OCI-M2 (cell line): Measurements from ENCODE around the gene COX19.
"Not testable (repeated sequence)": the region's sequence is repeated elsewhere in the genome, so short reads cannot be mapped to it uniquely, and the experiment has no call there.

Experiments
- DNase-seq: peaks from one replicate; lab custom pipeline; 2025; ENCODE audit not compliant: unreplicated experiment; lab: John Stamatoyannopoulos, UW

The COX19 gene

DNA sequence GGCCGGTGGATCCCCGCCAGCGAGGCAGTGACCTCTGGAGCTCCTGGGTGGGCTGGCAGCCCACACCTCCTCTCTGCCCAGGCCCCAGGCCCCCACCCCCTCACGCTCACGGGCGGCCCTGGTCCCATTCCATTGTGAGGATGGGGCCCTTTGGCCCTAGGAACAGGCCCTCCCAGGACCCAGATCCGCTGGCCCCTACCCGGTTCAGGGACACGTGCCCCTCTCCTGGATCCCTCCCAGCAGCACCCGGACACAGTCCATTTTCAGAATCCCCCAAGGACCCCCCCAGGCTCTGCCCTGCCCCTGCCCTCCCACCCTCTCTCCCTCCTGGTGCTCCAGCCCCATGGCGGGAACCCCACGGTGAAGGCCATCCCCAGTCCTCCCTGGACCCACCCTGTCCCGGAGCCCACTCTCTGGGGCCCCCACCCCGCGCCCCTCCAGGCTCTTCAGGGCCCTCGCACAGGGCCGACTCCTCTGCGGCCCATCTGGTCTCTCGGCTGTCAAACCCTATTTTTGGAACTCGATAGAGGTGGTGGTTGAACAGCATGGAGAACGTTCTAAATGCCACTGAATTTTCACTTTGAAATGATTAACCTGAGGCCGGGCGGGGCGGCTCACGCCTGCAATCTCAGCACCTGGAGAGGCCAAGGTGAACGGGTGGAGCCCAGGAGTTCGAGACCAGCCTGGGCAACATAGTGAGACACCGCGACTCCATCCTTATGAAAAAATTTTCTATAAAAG is 28.9 kb downstream of the COX19 start:
- no peak for DNase-seq

DNA sequence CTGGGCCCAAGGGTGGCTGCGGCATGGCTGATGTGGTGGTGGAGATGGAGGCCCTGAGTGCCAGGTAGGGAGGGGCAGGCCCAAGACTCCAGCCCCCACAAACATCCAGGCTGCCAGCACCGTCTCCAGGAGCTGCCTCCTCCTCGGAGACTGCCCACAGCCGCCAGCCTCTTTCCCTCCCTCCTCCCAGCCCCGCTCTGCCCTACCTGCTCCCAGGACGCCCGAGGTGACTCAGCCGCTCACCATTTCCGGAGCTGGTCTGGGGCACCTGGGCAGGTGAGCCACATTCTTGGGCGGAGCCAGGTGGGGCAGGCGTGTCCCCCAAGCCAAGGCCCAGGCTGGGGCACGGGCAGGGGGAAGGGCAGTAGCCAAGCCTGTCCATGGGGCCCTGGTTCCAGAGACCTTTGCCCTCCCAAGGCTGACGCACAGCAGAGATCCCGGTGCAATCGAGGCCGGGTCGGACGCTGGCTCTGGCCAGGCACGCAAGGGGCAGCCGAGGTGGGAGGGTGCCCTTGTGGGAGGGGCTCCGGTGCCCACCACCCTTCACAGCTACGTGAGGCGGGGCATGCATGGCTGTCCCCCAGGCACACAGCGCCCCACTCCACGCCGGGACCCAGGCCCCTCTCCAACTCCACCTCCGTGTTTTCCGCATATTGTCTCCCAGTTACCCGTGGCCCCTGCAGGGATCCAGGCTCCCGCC is 29.6 kb downstream of the COX19 start:
- DNase-seq: no peak

DNA sequence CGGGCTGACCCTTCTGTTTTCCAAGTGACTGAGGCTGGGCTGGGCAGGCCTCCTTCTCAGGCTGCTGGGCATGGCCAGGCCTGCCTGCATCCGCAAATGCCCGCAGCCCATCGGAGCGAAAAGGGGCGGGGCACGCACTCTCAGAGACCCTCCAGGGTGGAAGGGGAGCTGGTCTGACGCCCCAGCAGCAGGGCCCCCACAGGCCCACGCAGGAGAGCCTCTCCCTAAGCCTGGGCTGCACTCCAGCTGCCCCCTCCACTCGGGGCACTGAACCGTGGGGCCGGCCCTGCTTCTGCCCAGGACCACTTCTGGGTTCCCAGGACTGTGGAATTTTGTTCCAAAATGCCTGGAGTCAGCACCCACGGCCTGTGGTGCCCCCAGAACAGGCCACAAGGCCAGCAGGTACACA is 30.2 kb downstream of the COX19 start:
- DNase-seq: no peak

DNA sequence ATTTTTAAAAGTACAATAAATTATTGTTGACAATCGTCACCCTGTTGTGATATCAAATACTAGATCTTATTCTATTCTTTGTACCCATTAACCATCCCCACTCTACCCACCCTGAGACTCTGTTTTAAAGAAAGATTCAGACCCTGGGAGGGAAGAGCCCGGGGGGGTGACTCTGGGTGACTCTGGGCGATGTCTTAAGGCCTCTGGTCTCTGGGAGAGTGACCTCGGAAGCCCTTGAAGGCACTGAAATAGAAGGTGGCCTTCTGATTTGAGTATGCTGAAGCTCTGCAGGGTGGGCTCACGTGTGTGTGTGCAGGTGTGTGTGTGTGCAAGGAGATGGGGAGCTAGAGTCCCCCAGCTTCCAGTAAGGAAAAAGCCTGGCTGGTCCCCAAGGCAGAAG is 30.6 kb downstream of the COX19 start:
- no peak for DNase-seq

DNA sequence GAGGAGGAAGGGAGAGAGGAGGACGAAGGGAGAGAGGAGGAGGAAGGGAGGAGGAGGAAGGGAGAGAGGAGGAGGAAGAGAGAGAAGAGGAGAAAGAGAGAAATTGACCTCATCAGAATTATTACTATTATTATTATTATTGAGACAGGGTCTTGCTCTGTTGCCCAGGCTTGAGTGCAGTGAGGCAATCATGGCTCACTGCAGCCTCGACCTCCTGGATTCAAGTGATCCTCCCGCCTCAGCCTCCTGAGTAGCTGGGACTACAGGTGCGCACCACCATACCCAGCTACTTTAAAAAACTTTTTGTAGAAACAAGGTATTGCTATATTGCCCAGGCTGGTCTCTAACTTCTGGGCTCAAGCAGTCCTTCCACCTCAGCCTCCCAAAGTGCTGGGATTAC is 31.6 kb downstream of the COX19 start:
- not testable (repeated sequence) for DNase-seq

GRCh38 chr7:940599-941408 is 34.5 kb downstream of the COX19 start:
- no peak for DNase-seq

DNA sequence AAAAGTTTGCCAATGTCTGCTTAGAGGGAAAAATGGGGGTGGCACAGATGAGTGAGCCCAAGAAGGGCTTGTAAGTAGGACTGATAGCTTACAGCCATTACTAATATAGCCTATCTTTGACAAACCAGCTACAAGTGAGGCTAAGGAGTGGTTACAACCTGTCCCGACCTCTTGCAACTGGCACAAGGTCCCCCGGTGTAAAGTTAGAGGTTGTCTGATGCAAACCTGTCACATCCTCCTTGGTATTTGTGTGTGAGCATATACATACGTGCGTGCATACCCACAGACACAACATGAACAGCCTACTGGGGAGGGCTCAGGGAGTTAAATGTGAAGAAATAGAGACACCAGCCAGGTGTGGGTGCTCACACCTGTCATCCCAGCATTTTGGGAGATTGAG is 35.5 kb downstream of the COX19 start:
- no peak for DNase-seq

GRCh38 chr7:938546-939185 is 36.7 kb downstream of the COX19 start:
- no peak for DNase-seq

- no peak for DNase-seq
These were observed 37.4 kb downstream of the COX19 start for GRCh38 chr7:937856-938484.

GRCh38 chr7:936386-937054 is 38.8 kb downstream of the COX19 start:
- DNase-seq: no peak

DNA sequence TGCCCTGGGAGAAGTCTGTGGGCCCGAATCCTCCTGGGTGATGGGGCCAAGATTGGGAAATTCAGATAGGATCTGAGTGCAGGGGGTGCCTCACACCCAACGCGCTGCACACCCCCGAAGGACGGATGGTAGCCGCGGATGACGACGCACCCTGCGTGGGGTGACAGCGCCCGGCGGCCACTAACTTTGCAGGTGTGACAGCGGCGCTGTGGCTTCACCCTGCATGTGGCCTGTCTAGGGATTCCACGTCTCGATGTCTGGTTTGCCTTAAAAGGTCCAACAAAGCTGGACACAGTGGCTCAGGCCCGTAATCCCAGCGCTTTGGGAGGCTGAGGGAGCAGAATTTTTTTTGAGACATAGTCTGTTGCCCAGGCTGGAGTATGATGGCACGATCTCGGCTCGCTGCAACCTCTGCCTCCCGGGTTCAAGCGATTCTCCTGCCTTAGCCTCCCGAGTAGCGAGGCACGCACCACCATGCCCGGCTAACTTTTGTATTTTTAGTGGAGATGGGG is 39.4 kb downstream of the COX19 start:
- DNase-seq: no peak

- DNase-seq: no peak
These were observed 40.0 kb downstream of the COX19 start for GRCh38 chr7:935164-935873.

DNA sequence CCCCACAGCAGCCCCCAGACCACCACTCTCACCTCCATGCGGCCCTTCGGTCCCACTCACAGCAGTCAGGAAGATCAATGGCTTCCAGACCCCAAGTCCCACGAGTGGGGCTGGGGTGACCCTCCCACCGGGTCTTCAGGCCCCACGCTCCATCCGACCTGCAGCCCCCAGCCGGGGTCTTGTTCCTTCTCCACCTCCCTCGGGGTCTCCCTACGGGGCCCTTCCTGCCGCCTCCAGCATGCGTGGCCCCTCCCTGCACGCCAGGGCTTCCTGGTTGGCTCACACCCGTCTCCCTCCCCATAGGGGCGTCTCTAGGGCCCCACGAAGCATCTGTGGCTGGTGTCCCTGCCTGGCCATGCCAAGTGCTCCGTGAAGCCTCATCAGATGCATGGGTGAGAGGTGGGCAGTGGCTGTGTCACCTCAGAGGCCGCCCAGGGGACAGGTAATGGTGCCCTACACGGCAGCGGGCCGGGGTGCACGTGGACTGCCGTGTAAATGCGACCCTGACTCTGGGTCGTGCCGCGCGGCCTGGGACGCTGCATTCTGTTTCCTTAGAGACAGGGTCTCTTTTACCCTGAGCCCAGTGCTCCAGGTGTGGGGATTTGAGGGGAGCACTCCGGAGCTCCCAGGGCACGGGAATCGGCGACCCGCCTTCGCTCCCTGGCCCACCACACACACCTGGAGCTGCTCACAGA is 40.7 kb downstream of the COX19 start:
- no peak for DNase-seq

DNA sequence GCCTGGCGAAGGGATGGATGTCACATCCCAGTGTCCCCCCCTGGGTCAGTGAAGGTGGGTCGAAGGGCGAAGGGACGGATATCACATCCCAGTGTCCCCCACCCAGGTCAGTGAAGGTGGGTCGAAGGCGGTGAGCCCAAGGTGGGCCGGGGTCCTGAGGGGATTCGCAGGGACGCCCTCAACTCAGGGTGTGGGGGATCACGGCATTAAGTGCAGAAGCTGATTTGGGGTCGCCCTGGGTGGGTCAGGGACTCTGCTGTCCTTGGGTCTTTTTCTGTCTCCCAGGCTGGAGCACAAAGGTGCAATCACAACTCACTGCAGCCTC is 42.7 kb downstream of the COX19 start:
- no peak for DNase-seq

- DNase-seq: no peak
These were observed 43.3 kb downstream of the COX19 start for GRCh38 chr7:931871-932650.

- DNase-seq: no peak
These were observed 44.2 kb downstream of the COX19 start for GRCh38 chr7:930975-931758.

DNA sequence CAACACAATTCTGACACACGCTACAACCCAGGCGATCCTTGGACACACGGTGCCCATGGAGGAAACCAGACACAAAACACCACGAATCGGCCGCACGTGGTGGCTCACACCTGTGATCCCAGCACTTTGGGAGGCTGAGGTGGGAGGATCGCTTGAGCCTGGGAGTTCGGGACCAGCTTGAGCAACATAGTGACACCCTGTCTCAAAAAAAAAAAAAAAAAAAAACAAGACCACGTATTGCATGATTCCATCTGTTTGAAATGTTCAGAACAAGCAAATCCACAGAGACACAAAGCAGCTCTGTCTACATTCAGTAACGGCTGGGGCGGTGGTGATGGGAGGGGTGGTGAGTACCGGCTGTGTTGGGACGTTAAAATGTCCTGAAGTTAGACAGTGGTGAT is 46.0 kb downstream of the COX19 start:
- DNase-seq: no peak
